Measurements from ENCODE around the gene RANBP10. TPM values are rescaled to one million over a fixed set of nuclear protein-coding genes. Genes with fewer than 3 reads are reported as not detected.

RANBP10 gene
- total and polyA plus RNA-seq, 4 donors: 6.7 to 23.0 (median 14.3) TPM

DNA sequence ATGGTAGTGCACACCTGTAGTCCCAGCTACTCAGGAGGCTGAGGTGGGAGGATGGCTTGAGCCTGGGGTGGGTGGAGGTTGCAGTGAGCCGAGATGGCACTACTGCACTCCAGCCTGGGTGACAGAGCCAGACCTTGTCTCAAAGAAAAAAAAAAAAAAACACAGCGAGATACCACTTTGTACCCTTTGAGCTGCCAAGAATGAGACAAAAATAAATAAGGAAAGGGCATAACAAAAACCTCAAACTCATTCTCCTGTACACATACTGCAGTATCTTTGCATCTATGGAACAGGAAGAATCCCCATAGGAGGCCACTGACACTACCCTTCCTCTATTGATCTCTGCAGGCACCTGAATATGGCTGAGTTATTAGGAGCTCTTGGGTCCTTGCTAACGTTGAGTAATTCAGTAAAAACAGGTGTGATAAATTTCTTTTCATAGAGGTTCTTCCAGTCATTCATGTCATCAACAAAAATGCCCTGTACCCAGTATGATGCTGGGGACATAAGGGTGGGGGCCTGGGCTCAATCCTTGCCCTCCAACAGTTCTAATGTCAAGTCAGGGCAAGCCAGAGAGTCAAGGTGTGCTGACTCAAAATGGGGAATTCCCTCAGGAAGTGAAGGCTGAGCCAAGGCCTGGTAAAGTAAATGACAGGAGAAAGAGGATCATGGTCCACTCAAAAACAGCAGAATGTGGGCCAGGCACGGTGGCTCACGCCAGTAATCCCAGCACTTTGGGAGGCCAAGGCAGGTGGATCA is 26.9 kb downstream of the RANBP10 start:
- Histone ChIP-seq H3K9me3 (ENCODE audit: control insufficient read depth in 4 of 4, insufficient read depth in 3 of 4, low read length in 3 of 4) (no peaks in the 10 kb centered on the region), H3K27me3 (ENCODE audit: control insufficient read depth in 3 of 3, insufficient read depth in 3 of 3, low read length in 2 of 3) (no peaks in the 10 kb centered on the region), H3K4me3 (no peak overlapping the region), H3K4me1 (ENCODE audit: control insufficient read depth in 5 of 5, insufficient read depth in 5 of 5, low read length in 5 of 5) (peaks cover 0 to 12% (median 2%) of the 10 kb centered on the region in 5 donors), H3K9ac (ENCODE audit: insufficient read depth in 1 of 2, low read length in 2 of 2) (no peak overlapping the region), H3K36me3 (ENCODE audit: control insufficient read depth in 4 of 4, insufficient read depth in 4 of 4, low read length in 4 of 4) (peaks cover 0 to 3% (median under 1%) of the 10 kb centered on the region in 4 donors), H3K27ac (ENCODE audit: low read depth in 1 of 2, low read length in 1 of 2) (no peak overlapping the region)
- DNase-seq (no peak), ATAC-seq (ENCODE audit: insufficient read depth, low FRiP score) (no peak)
- TF ChIP-seq, protein P1, sequence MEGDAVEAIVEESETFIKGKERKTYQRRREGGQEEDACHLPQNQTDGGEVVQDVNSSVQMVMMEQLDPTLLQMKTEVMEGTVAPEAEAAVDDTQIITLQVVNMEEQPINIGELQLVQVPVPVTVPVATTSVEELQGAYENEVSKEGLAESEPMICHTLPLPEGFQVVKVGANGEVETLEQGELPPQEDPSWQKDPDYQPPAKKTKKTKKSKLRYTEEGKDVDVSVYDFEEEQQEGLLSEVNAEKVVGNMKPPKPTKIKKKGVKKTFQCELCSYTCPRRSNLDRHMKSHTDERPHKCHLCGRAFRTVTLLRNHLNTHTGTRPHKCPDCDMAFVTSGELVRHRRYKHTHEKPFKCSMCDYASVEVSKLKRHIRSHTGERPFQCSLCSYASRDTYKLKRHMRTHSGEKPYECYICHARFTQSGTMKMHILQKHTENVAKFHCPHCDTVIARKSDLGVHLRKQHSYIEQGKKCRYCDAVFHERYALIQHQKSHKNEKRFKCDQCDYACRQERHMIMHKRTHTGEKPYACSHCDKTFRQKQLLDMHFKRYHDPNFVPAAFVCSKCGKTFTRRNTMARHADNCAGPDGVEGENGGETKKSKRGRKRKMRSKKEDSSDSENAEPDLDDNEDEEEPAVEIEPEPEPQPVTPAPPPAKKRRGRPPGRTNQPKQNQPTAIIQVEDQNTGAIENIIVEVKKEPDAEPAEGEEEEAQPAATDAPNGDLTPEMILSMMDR (IDR thresholded peaks at IDR 0.05; ENCODE audit: control extremely low read depth, extremely low read depth): no peak
- WGBS, 2 donors: 70 to 83% methylated on average over 5 of the region's 5 CpGs

DNA sequence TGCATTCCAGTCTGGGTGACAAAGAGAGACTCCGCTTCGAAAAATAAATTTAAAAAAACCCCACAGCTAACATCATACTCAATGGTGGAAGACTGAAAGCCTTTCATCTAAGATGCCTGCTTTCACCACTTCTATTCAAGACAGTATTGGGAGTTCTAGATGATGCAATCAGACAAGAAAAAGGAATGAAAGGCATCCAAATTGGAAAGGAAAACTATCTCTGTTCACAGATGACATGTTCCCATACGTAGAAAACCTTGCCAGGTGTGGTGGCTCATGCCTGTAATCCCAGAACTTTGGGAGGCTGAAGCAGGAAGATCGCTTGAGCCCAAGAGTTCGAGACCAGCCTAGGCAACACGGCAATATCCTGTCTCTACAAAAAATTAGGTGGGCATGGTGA is 31.1 kb downstream of the RANBP10 start:
- peaks cover 7 to 13% (median 12%) of the 10 kb centered on the region in 5 donors for H3K4me1 ChIP-seq (ENCODE audit: control insufficient read depth in 5 of 5, insufficient read depth in 5 of 5, low read length in 5 of 5)
- no peaks in the 10 kb centered on the region for H3K27me3 ChIP-seq (ENCODE audit: control insufficient read depth in 3 of 3, insufficient read depth in 3 of 3, low read length in 2 of 3)
- H3K27ac ChIP-seq (ENCODE audit: low read depth in 1 of 2, low read length in 1 of 2): no peak overlapping the region
- no peak for ATAC-seq (ENCODE audit: insufficient read depth, low FRiP score)
- peaks cover 0 to 2% (median 0%) of the 10 kb centered on the region in 4 donors for H3K9me3 ChIP-seq (ENCODE audit: control insufficient read depth in 4 of 4, insufficient read depth in 3 of 4, low read length in 3 of 4)
- H3K9ac ChIP-seq (ENCODE audit: insufficient read depth in 1 of 2, low read length in 2 of 2): no peak overlapping the region
- WGBS, 2 donors: 94 to 96% methylated on average over 6 of the region's 6 CpGs
- no peak overlapping the region for H3K4me3 ChIP-seq
- TF ChIP-seq, protein P1 (IDR thresholded peaks at IDR 0.05; ENCODE audit: control extremely low read depth, extremely low read depth): no peak
- no peak for DNase-seq
- peaks cover 0 to 4% (median 0%) of the 10 kb centered on the region in 4 donors for H3K36me3 ChIP-seq (ENCODE audit: control insufficient read depth in 4 of 4, insufficient read depth in 4 of 4, low read length in 4 of 4)

DNA sequence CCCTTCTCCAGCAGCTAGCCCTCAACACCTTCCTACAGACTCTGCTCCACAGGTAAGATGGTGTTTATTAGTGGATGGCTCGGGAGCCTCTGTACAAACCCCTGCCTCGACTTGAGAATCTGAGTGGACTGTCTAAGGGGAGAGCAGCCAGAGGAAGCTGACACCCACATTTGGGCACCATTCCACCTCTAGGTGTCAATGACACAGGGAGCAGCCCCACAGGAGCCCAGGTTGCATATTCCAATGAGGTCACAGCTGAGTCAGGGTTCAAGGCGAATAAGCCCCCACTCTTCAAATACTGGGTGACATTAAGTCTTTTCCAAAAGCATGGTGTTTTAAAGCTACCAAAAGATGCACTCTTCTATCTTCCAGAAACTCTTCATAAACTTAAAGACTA is 31.9 kb downstream of the RANBP10 start:
- Histone ChIP-seq H3K4me1 (ENCODE audit: control insufficient read depth in 5 of 5, insufficient read depth in 5 of 5, low read length in 5 of 5) (peaks cover 7 to 13% (median 12%) of the 10 kb centered on the region in 5 donors), H3K36me3 (ENCODE audit: control insufficient read depth in 4 of 4, insufficient read depth in 4 of 4, low read length in 4 of 4) (peaks cover 0 to 4% (median 0%) of the 10 kb centered on the region in 4 donors), H3K9me3 (ENCODE audit: control insufficient read depth in 4 of 4, insufficient read depth in 3 of 4, low read length in 3 of 4) (peaks cover 0 to 2% (median 0%) of the 10 kb centered on the region in 4 donors), H3K27ac (ENCODE audit: low read depth in 1 of 2, low read length in 1 of 2) (no peak overlapping the region), H3K9ac (ENCODE audit: insufficient read depth in 1 of 2, low read length in 2 of 2) (no peak overlapping the region), H3K4me3 (no peak overlapping the region), H3K27me3 (ENCODE audit: control insufficient read depth in 3 of 3, insufficient read depth in 3 of 3, low read length in 2 of 3) (no peaks in the 10 kb centered on the region)
- TF ChIP-seq, protein P1 (IDR thresholded peaks at IDR 0.05; ENCODE audit: control extremely low read depth, extremely low read depth): no peak
- ATAC-seq (ENCODE audit: insufficient read depth, low FRiP score) (no peak), DNase-seq (no peak)
- 92 to 94% methylated on average over 3 of the region's 3 CpGs for WGBS, 2 donors

Data from lung (tissue), 12 donors.